Astrocyte (in vitro differentiated cells and primary cell): ENCODE data around the gene FAM200A. TPM values are rescaled to one million over a fixed set of nuclear protein-coding genes. Genes with fewer than 3 reads are reported as not detected.

Experiments
- DNase-seq: peaks from one replicate; pipeline ENCODE4 v3.0.0-alpha.2; 2010; ENCODE audit warnings: low read depth
- FAIRE-seq: peaks from 2 replicates; lab custom pipeline; 2011; peaks lifted over from hg19 to GRCh38; lab: Jason Lieb, UNC
- H2AFZ ChIP-seq: 2 replicates; pipeline ENCODE4 v1.6.0; 2012; ENCODE audit warnings: low read depth, low read length, inconsistent platforms
- H3K27ac ChIP-seq: 2 replicates; pipeline ENCODE4 v1.5.1; 2011; ENCODE audit warnings: low read depth, low read length, inconsistent platforms
- H3K27me3 ChIP-seq: 2 replicates; pipeline ENCODE4 v1.6.0; 2011; ENCODE audit warnings: low read length, inconsistent platforms; ENCODE audit not compliant: insufficient read depth
- H3K36me3 ChIP-seq: 2 replicates; pipeline ENCODE4 v1.5.1; 2011; ENCODE audit warnings: low read length, inconsistent platforms; ENCODE audit not compliant: insufficient read depth
- H3K4me1 ChIP-seq: 2 replicates; pipeline ENCODE4 v1.5.1; 2011; ENCODE audit warnings: low read length, inconsistent platforms; ENCODE audit not compliant: insufficient read depth
- H3K4me2 ChIP-seq: 2 replicates; pipeline ENCODE4 v1.6.0; 2012; ENCODE audit warnings: low read length, inconsistent platforms
- H3K4me3 ChIP-seq: 2 replicates; pipeline ENCODE4 v1.5.1; 2011; ENCODE audit warnings: low read depth, mild to moderate bottlenecking, low read length, inconsistent platforms; ENCODE audit not compliant: insufficient read depth
- H3K79me2 ChIP-seq: 2 replicates; pipeline ENCODE4 v1.6.0; 2012; ENCODE audit warnings: mild to moderate bottlenecking, low read length, inconsistent platforms; ENCODE audit not compliant: insufficient read depth
- H3K9ac ChIP-seq: 2 replicates; pipeline ENCODE4 v1.6.0; 2012; ENCODE audit warnings: mild to moderate bottlenecking, low read length, inconsistent platforms
- H3K9me3 ChIP-seq: 2 replicates; pipeline ENCODE4 v1.5.1; 2012; ENCODE audit warnings: low read depth, mild to moderate bottlenecking, low read length, inconsistent platforms; ENCODE audit not compliant: insufficient read depth
- H4K20me1 ChIP-seq: 2 replicates; pipeline ENCODE4 v1.6.0; 2012; ENCODE audit warnings: low read length, inconsistent platforms; ENCODE audit not compliant: insufficient read depth
- H3K27ac Mint-ChIP-seq: one replicate; pipeline ENCODE4 v1.8.0; 2021; ENCODE audit warnings: mild to moderate bottlenecking, mixed read lengths; ENCODE audit not compliant: unreplicated experiment
- H3K27me3 Mint-ChIP-seq: one replicate; pipeline ENCODE4 v1.8.0; 2021; ENCODE audit warnings: low read depth, mixed read lengths; ENCODE audit not compliant: unreplicated experiment
- H3K36me3 Mint-ChIP-seq: one replicate; pipeline ENCODE4 v1.8.0; 2021; ENCODE audit warnings: low read depth, mixed read lengths; ENCODE audit not compliant: unreplicated experiment
- H3K4me1 Mint-ChIP-seq: one replicate; pipeline ENCODE4 v1.8.0; 2021; ENCODE audit warnings: low read depth, mixed read lengths; ENCODE audit not compliant: unreplicated experiment
- H3K4me3 Mint-ChIP-seq: one replicate; pipeline ENCODE4 v1.8.0; 2021; ENCODE audit warnings: mild to moderate bottlenecking, moderate library complexity, mixed read lengths; ENCODE audit not compliant: unreplicated experiment
- H3K9me3 Mint-ChIP-seq: one replicate; pipeline ENCODE4 v1.8.0; 2021; ENCODE audit warnings: mild to moderate bottlenecking, mixed read lengths; ENCODE audit not compliant: unreplicated experiment
- EZH2 ChIP-seq: IDR thresholded peaks from 2 replicates; pipeline ENCODE4 v1.6.1; 2012; ENCODE audit warnings: mild to moderate bottlenecking, low read length, inconsistent platforms; ENCODE audit not compliant: insufficient read depth
- total RNA-seq: library from RNA; stranded (reverse); gene quantifications from 2 replicates; pipeline ENCODE4 v1.2.1, GENCODE V29; 2021
- TF ChIP-seq, protein P1 (sequence below): IDR thresholded peaks from 2 replicates; pipeline ENCODE4 v1.5.1; 2011; ENCODE audit warnings: low read depth, mild to moderate bottlenecking, inconsistent platforms, low read length, moderate library complexity; ENCODE audit not compliant: insufficient read depth

The FAM200A gene
- total RNA-seq, 1 donor from 2014 or later = 4.7 TPM

DNA sequence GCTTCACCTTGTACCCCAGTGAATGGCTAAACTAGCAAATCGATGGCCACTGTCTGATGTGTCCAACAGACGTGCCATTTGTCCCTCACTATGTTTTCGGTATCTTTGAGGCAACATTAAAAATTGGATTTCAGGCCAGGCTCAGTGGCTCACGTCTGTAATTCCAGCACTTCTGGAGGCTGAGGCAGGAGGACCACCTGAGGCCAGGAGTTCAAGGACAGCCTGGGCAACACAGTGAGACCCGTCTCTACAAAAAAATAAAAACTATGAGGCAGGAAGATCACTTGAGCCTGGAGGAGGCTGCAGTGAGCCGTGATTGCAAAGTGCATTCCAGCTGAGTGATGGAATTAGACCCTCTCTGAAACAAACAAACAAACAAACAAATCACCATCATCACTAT, 8.0 kb downstream of the FAM200A start:
- no peaks in the 10 kb centered on the region for H3K4me1 ChIP-seq
- DNase-seq (no peak), FAIRE-seq (no peak)
- Mint-ChIP-seq H3K4me3 (no peak overlapping the region), H3K36me3 (peaks cover 35% of the 10 kb centered on the region), H3K4me1 (peaks cover 1% of the 10 kb centered on the region), H3K27me3 (no peaks in the 10 kb centered on the region), H3K9me3 (peaks cover 20% of the 10 kb centered on the region), H3K27ac (no peak overlapping the region)
- peaks cover 12% of the 10 kb centered on the region for H3K36me3 ChIP-seq
- H3K9ac ChIP-seq = no peak overlapping the region
- no peak overlapping the region for H3K27ac ChIP-seq
- H2AFZ ChIP-seq = no peak overlapping the region
- H3K9me3 ChIP-seq = peaks cover 11% of the 10 kb centered on the region
- H3K27me3 ChIP-seq = no peaks in the 10 kb centered on the region
- H3K4me3 ChIP-seq = no peak overlapping the region
- H4K20me1 ChIP-seq = no peaks in the 10 kb centered on the region
- H3K79me2 ChIP-seq = no peaks in the 10 kb centered on the region
- H3K4me2 ChIP-seq = no peak overlapping the region
- TF ChIP-seq, protein P1, sequence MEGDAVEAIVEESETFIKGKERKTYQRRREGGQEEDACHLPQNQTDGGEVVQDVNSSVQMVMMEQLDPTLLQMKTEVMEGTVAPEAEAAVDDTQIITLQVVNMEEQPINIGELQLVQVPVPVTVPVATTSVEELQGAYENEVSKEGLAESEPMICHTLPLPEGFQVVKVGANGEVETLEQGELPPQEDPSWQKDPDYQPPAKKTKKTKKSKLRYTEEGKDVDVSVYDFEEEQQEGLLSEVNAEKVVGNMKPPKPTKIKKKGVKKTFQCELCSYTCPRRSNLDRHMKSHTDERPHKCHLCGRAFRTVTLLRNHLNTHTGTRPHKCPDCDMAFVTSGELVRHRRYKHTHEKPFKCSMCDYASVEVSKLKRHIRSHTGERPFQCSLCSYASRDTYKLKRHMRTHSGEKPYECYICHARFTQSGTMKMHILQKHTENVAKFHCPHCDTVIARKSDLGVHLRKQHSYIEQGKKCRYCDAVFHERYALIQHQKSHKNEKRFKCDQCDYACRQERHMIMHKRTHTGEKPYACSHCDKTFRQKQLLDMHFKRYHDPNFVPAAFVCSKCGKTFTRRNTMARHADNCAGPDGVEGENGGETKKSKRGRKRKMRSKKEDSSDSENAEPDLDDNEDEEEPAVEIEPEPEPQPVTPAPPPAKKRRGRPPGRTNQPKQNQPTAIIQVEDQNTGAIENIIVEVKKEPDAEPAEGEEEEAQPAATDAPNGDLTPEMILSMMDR = no peak
- no peak for TF ChIP-seq EZH2

DNA sequence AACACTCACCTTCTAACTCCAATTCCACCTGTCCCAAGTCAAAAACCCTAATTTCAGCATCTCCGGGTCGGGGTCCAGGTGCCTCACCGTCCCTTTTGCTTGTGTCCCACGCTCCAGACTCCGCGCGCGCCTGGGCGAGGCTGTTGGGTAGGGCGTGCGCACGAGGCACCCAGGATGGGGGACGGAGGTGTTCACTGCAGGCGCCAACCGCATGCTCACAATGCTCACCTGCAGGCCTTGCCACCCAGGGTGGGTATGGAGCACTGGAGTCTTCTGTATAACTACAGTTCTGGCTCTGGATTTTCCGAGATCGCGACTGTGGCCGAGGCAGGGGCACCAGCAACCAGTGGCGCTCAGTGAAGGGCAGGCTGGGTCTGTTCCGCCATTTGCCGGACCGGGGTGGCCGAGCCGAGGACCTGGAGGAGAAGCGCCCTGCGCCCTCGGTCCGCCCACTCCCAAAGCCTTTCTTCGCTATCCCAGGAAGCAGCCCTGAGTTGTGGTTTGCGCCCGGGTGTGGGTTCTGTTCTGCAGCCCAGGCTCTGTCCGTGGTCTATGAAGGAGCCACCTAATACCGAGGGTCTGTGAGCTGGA, 8.7 kb downstream of the FAM200A start:
- no peak for TF ChIP-seq EZH2
- TF ChIP-seq, protein P1 = no peak
- H3K4me1 Mint-ChIP-seq = peaks cover 1% of the 10 kb centered on the region
- peaks cover 11% of the 10 kb centered on the region for H3K9me3 ChIP-seq

DNA sequence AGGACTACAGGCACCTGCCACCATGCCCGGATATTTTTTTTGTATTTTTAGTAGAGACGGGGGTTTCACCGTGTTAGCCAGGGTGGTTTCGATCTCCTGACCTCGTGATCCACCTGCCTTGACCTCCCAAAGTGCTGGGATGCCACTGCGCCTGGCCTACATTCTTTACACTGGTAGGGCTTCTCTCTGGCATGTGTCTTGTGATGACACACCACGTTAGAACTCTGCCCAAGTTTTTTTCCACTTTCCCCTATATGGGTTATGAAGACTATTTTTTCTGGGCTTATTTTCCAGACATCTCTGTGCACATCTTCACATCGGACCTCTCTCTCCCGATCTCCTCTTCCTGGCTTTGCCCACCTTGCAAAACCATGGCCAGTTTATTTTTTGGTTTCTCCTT, 10.7 kb downstream of the FAM200A start:
- peaks cover 11% of the 10 kb centered on the region for H3K9me3 ChIP-seq
- no peak for DNase-seq
- Mint-ChIP-seq H3K27me3 (no peaks in the 10 kb centered on the region), H3K4me1 (peaks cover 1% of the 10 kb centered on the region), H3K36me3 (peaks cover 29% of the 10 kb centered on the region), H3K4me3 (no peak overlapping the region), H3K27ac (no peak overlapping the region), H3K9me3 (peaks cover 28% of the 10 kb centered on the region)
- no peak overlapping the region for H3K9ac ChIP-seq
- no peak overlapping the region for H2AFZ ChIP-seq
- no peaks in the 10 kb centered on the region for H3K36me3 ChIP-seq
- H3K27me3 ChIP-seq = no peaks in the 10 kb centered on the region
- H3K27ac ChIP-seq = no peak overlapping the region
- no peak overlapping the region for H3K4me2 ChIP-seq
- H3K79me2 ChIP-seq = no peaks in the 10 kb centered on the region
- no peaks in the 10 kb centered on the region for H3K4me1 ChIP-seq
- no peak for FAIRE-seq
- TF ChIP-seq, protein P1 = no peak
- TF ChIP-seq EZH2 = no peak
- no peaks in the 10 kb centered on the region for H4K20me1 ChIP-seq
- no peak overlapping the region for H3K4me3 ChIP-seq

More for the DNA sequence above, 8.7 kb downstream of the FAM200A start:
- Histone ChIP-seq H3K79me2 (no peaks in the 10 kb centered on the region), H3K36me3 (peaks cover 12% of the 10 kb centered on the region), H3K4me3 (no peak overlapping the region), H3K4me2 (no peak overlapping the region), H3K9ac (no peak overlapping the region), H3K27ac (no peak overlapping the region), H3K4me1 (no peaks in the 10 kb centered on the region), H4K20me1 (no peaks in the 10 kb centered on the region), H2AFZ (no peak overlapping the region), H3K27me3 (no peaks in the 10 kb centered on the region)
- Mint-ChIP-seq H3K9me3 (peaks cover 23% of the 10 kb centered on the region), H3K4me3 (no peak overlapping the region), H3K27ac (no peak overlapping the region), H3K27me3 (no peaks in the 10 kb centered on the region), H3K36me3 (peaks cover 34% of the 10 kb centered on the region)
- no peak for DNase-seq
- no peak for FAIRE-seq
